GM19395 (cell line): ENCODE data around the gene CDHR1.
A peak's percentile ranks its signal among the peaks of the same experiment; 100 is the strongest.

ENCODE experiments used
- ATAC-seq: cut with Tn5 transposase; IDR thresholded peaks from one replicate; pipeline ENCODE4 v1.9.1; 2021; ENCODE audit warnings: mild to moderate bottlenecking, moderate library complexity; ENCODE audit not compliant: unreplicated experiment

Gene CDHR1

GRCh38 chr10:84261236-84261915 lies 67.0 kb downstream of the CDHR1 start:
- ATAC-seq = no peak

- ATAC-seq = no peak
Observed at GRCh38 chr10:84262190-84262956, 68.0 kb downstream of the CDHR1 start.

GRCh38 chr10:84263716-84264115 lies 69.4 kb downstream of the CDHR1 start:
- ATAC-seq = no peak

- ATAC-seq = peak; percentile 92
Observed at GRCh38 chr10:84264611-84265141, 70.3 kb downstream of the CDHR1 start.

GRCh38 chr10:84265418-84265817 lies 71.1 kb downstream of the CDHR1 start:
- ATAC-seq = no peak

- peak; percentile 50 for ATAC-seq
Observed at GRCh38 chr10:84267503-84268126, 73.3 kb downstream of the CDHR1 start.

GRCh38 chr10:84269162-84269561 lies 74.8 kb downstream of the CDHR1 start:
- no peak for ATAC-seq
